ENCODE results near the gene ZNF784.

Gene ZNF784

GRCh38 chr19:55579766-55580621 is 44.4 kb downstream of the ZNF784 start:
- Histone ChIP-seq H4K20me1 (ENCODE audit: insufficient read depth, low read length) (no peaks in the 10 kb centered on the region), H3K4me2 (ENCODE audit: insufficient read depth, low read length) (peak overlapping the region; percentile 95), H3K27me3 (ENCODE audit: insufficient read depth, low read length, poor library complexity) (no peaks in the 10 kb centered on the region), H3K79me2 (ENCODE audit: insufficient read depth, low read length) (peaks cover 23% of the 10 kb centered on the region), H3K36me3 (ENCODE audit: insufficient read depth, low read length) (peaks cover 12% of the 10 kb centered on the region), H3K4me3 (ENCODE audit: low read depth in 1 of 2, low read length in 2 of 2) (peak overlapping the region; percentile 61 to 70; a peak in 3 of 4 replicates), H3K9ac (ENCODE audit: low read depth, low read length) (peak overlapping the region; percentile 75), H3K27ac (ENCODE audit: low read length) (peak overlapping the region; percentile 80), H3K4me1 (ENCODE audit: insufficient read depth, low read length) (peaks cover 18% of the 10 kb centered on the region), H3K9me3 (ENCODE audit: insufficient read depth, low read length, severe bottlenecking) (no peaks in the 10 kb centered on the region), H2AFZ (ENCODE audit: low read depth, low read length) (peak overlapping the region; percentile 98)
- DNase-seq (peak; percentile 57), ATAC-seq (ENCODE audit: insufficient read depth, low read depth) (peak; percentile 72)
- TF ChIP-seq EZH2 (IDR thresholded peaks at IDR 0.05; ENCODE audit: borderline replicate concordance, low read depth, low read length, severe bottlenecking) = no peak

- ATAC-seq (ENCODE audit: insufficient read depth, low read depth) = no peak
- H3K4me2 ChIP-seq (ENCODE audit: insufficient read depth, low read length) = peak overlapping the region; percentile 95
These were observed 45.3 kb downstream of the ZNF784 start for GRCh38 chr19:55578761-55579747.

GRCh38 chr19:55578031-55578760 is 46.2 kb downstream of the ZNF784 start:
- no peaks in the 10 kb centered on the region for H3K9me3 ChIP-seq (ENCODE audit: insufficient read depth, low read length, severe bottlenecking)
- H3K4me2 ChIP-seq (ENCODE audit: insufficient read depth, low read length) = no peak overlapping the region
- H3K79me2 ChIP-seq (ENCODE audit: insufficient read depth, low read length) = peaks cover 23% of the 10 kb centered on the region
- TF ChIP-seq, protein P1, sequence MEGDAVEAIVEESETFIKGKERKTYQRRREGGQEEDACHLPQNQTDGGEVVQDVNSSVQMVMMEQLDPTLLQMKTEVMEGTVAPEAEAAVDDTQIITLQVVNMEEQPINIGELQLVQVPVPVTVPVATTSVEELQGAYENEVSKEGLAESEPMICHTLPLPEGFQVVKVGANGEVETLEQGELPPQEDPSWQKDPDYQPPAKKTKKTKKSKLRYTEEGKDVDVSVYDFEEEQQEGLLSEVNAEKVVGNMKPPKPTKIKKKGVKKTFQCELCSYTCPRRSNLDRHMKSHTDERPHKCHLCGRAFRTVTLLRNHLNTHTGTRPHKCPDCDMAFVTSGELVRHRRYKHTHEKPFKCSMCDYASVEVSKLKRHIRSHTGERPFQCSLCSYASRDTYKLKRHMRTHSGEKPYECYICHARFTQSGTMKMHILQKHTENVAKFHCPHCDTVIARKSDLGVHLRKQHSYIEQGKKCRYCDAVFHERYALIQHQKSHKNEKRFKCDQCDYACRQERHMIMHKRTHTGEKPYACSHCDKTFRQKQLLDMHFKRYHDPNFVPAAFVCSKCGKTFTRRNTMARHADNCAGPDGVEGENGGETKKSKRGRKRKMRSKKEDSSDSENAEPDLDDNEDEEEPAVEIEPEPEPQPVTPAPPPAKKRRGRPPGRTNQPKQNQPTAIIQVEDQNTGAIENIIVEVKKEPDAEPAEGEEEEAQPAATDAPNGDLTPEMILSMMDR (IDR thresholded peaks at IDR 0.05; ENCODE audit: borderline replicate concordance, extremely low read depth, low read length, poor library complexity, severe bottlenecking) = no peak
- TF ChIP-seq EZH2 (IDR thresholded peaks at IDR 0.05; ENCODE audit: borderline replicate concordance, low read depth, low read length, severe bottlenecking) = no peak
- DNase-seq (no peak), ATAC-seq (ENCODE audit: insufficient read depth, low read depth) (no peak)
- H3K4me3 ChIP-seq (ENCODE audit: low read depth in 1 of 2, low read length in 2 of 2) = no peak overlapping the region
- H3K27ac ChIP-seq (ENCODE audit: low read length) = no peak overlapping the region
- H3K27me3 ChIP-seq (ENCODE audit: insufficient read depth, low read length, poor library complexity) = no peaks in the 10 kb centered on the region
- H4K20me1 ChIP-seq (ENCODE audit: insufficient read depth, low read length) = no peaks in the 10 kb centered on the region
- H2AFZ ChIP-seq (ENCODE audit: low read depth, low read length) = no peak overlapping the region
- H3K36me3 ChIP-seq (ENCODE audit: insufficient read depth, low read length) = peaks cover 12% of the 10 kb centered on the region
- peaks cover 18% of the 10 kb centered on the region for H3K4me1 ChIP-seq (ENCODE audit: insufficient read depth, low read length)
- no peak overlapping the region for H3K9ac ChIP-seq (ENCODE audit: low read depth, low read length)

More at GRCh38 chr19:55578761-55579747, 45.3 kb downstream of the ZNF784 start:
- Histone ChIP-seq H3K36me3 (ENCODE audit: insufficient read depth, low read length) (peaks cover 12% of the 10 kb centered on the region), H3K4me3 (ENCODE audit: low read depth in 1 of 2, low read length in 2 of 2) (peak overlapping the region; percentile 61 to 70; a peak in 3 of 4 replicates), H3K27me3 (ENCODE audit: insufficient read depth, low read length, poor library complexity) (no peaks in the 10 kb centered on the region), H3K4me1 (ENCODE audit: insufficient read depth, low read length) (peaks cover 18% of the 10 kb centered on the region), H4K20me1 (ENCODE audit: insufficient read depth, low read length) (no peaks in the 10 kb centered on the region), H2AFZ (ENCODE audit: low read depth, low read length) (no peak overlapping the region), H3K79me2 (ENCODE audit: insufficient read depth, low read length) (peaks cover 23% of the 10 kb centered on the region), H3K27ac (ENCODE audit: low read length) (peak overlapping the region; percentile 80; the same call in 1 of the 2 replicates), H3K9me3 (ENCODE audit: insufficient read depth, low read length, severe bottlenecking) (no peaks in the 10 kb centered on the region), H3K9ac (ENCODE audit: low read depth, low read length) (peak overlapping the region; percentile 75)
- DNase-seq = no peak
- TF ChIP-seq EZH2 (IDR thresholded peaks at IDR 0.05; ENCODE audit: borderline replicate concordance, low read depth, low read length, severe bottlenecking) = no peak
- TF ChIP-seq, protein P1 (IDR thresholded peaks at IDR 0.05; ENCODE audit: borderline replicate concordance, extremely low read depth, low read length, poor library complexity, severe bottlenecking) = no peak
